Bone marrow (tissue), 2 donors: ENCODE data around the gene CLASP1.
"Not testable (repeated sequence)": the region's sequence is repeated elsewhere in the genome, so short reads cannot be mapped to it uniquely, and the experiment has no call there.

Source experiments
- DNase-seq, 2 donors: peaks; one replicate each; lab custom pipeline; 2025; lab: John Stamatoyannopoulos, UW

CLASP1 gene

DNA sequence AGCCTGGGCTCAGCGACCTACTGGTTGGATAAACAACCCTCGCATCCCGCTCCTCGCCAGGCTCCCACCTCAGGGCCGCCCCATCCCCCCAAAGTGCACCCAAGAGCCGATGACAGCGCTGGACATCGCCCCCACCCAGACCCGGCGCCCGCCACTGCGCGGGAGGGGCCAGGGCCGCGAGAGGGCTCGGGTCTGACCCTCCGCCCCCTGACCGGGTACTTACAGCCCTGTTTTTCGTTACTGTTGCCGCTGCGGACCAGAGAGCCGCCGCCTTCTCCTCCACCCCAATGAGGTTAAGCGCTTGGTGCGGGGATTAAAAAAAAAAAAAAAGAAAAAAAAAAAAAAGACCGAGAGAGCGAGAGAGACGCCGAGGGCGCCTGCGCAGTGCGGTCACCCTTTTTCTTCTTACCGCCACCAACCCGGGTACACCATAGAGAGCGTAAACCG lies at the start of gene CLASP1:
TSS of gene CLASP1 (minus strand) at position 314 of the 447 bp plus-strand sequence. CDS start 43,567 bp downstream, outside the sequence.
- peak in 1 of 2 donors; percentile 82 for DNase-seq

DNA sequence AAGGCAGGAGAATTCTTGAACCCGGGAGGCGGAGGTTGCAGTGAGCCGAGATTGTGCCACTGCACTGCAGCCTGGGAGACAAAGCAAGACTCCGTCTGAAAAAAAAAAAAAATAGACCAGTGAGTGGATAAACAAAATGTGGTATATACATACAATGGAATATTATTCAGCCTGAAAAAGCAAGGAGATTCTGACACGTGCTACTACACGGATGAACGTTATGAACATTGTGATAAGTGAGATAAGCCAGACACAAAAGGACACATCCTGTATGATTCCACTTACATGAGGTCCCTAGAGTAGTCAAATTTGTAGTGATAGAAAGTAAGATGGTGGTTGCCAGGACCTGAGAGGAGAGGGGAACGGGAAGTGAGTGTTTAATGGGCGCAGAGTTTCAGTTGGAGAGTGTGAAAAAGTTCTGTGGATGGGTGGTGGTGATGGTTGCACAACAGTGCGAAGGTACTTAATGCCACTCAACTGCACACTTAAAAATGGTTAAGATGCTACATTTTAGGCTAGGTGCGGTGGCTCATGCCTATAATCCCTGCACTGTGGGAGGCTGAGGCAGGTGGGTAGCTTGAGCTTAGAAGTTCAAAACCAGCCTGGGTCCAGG lies 49.2 kb upstream of the CLASP1 start:
- no peak for DNase-seq

DNA sequence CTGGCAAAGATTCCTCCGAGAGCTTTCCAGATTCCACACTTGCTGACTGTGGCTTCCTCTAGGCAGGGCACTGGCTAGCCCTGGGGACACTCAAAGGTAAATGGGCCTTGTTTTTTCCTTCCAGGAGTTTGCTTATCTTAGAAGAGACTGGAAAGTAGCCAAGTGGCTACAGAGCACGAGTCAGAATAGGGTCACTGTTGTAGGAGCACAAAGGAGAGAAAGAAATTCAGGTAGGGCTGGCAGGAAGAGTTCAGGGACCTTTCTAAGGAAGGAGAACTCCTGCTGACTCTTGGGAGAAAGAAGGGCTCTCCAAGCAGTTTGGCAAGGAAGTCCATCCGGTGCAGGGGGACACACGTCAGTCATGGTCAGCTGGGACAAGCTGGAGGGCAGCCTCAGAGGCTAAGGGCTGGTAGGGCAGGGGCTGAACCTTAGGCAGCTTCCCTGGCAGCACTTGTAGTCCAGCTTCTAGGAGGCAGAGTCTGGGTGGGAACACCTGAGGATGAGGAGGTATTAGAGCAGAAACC lies 47.9 kb upstream of the CLASP1 start:
- no peak for DNase-seq

DNA sequence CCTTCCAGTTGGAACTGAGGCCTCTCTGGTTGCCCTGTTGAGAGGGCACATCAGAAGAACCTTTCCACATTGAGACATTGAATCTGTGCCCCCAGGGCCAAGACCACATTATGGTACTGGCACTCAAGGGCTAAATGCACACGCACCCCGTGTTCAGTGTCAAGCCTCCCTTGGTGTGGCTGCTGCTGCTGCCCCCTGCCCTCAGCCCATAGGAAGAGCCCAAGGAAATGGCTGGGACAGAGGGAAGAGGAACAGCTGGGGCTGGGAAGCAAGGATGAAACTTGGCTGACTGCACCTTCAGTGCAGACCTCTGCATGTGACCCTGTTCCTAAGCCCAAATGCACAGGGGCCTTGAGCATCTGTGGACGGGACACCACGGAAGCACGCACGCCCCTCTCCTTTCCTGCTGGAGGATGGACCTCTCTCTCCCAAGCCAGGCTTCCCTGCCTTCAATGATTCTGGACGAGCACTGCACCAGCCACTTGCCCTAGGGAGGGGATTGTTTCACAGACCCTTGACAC lies 47.2 kb upstream of the CLASP1 start:
- DNase-seq: no peak

DNA sequence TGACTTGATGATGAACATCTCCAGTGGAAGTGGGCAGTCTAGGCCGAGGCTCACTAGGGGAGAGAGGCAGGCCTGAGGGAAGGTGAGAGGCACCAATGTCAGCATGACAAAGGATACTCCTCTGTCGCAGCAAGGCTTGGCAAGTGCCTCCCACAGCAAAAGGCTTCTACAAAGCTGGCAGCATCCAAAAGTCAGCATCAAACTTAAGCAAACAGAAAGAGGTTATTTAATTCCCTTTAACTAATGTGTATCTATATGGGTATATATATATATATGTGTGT lies 45.8 kb upstream of the CLASP1 start:
- DNase-seq: no peak

DNA sequence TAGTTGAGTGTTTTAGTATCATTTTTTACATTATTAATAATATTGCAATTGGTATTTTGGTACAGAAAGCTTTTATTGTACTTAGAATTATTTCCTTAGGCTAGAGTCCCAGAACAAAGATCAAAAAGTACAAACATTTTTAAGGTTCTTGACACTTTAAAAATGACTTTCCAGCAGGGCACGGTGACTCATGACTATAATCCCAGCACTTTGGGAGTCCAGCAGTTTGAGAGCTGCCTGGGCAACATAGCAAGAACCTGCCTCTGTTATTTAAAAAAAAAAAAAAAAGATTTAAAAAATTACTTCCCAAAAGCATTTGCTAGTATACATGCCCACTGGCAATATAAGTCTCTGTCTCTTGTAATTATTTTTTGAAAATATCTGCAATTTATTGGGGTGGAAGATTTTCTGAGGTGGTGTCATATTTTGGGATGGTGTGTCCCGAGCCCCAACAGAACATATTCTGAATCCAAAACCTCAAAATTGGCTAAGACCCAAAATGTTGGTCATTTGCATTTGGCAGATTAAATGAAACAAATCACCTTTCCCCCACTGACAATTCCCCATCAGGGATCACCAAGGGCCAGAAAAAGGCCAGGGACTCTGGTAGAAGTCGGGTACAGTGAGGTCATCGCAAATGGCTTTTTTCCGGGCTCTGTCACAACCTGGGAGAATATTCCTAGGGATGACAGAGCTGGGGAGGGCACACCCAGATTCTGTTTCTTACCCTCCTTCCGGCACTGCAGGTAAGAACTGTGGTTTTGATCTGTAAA lies 45.3 kb upstream of the CLASP1 start:
- no peak for DNase-seq

DNA sequence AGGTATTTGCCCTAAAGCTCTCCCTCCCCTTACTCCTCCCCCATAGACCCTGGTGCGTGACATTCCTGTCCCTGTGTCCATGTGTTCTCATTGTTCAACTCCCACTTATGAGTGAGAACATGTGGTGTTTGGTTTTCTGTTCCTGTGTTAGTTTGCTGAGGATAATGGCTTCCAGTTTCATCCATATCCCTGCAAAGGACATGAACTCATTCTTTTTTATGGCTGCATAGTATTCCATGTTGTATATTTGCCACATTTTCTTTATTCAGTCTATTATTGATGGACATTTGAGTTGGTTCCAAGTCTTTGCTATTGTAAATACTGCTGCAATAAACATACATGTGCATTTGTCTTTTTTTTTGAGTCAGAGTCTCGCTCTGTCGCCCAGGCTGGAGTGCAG lies 41.3 kb upstream of the CLASP1 start:
- DNase-seq: not testable (repeated sequence)

DNA sequence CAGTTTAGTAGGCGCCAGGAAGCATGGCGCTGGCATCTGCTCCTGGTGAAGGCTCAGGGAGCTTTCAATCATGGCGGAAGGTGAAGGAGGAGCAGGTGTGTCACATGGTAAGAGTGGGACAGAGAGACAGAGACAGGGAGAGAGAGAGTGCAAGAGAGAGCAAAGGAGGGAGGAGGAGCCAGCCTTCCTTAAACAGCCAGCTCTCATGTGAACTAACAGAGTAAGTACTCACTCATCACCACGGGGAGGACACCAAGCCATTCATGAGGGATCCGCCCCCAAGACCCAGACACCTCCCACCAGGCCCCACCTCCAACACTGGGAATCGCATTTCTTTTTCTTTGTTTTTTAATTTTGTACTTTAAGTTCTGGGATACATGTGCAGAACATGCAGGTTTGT lies 40.8 kb upstream of the CLASP1 start:
- DNase-seq: no peak

DNA sequence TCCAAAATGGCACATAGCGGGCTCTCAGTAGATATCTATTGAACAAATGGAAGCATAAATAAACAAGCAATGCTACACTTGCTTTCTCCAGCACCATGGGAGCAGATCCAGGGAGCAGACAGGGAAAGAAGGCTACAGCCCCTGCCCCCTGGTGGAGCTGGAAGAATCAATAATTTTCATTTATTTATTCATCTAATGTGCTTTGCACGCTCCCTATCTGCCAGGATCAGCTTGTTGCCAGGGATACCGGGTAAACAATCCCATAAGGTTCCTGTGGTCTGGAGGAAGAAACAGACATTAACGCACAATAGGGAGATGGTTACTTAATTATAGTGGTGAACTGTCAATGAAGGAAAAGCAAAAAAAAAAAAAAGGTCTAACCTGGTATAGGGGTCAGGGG lies 40.1 kb upstream of the CLASP1 start:
- DNase-seq: no peak

DNA sequence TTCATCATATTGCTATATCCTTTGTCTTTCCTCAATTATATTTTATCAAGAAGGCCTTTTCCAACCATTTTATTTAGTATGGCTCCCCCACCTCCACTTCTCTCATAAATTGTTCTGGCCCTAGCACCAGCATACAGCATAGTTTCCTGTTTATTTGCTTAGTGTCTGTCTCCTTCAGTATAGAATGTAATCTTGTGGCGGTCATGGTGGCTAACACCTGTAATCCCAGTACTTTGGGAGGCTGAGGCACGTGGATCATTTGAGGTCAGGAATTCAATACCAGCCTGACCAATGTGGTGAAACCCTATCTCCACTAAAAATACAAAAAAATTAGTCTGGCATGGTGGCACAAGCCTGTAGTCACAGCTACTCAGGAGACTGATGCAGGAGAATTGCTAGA lies 39.6 kb upstream of the CLASP1 start:
- DNase-seq: no peak

DNA sequence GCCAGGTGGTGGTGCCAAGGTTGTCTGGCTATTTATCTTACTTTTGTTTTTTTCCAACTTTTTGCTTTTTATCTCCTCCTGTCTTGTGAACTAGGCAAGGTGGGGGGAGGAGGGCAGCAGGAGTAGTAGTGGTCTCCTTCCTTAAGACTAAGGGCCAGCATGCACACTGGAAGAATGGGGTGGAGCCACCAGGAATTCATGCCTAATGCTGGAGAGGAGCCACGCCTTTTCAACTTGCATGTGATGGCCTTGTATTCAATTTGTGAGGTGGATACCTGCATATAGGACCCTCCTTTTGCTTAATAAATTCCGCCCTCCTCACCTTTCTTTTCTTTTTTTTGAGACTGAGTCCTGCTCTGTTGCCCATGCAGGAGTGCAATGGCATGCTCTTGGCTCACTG lies 37.6 kb upstream of the CLASP1 start:
- no peak for DNase-seq

DNA sequence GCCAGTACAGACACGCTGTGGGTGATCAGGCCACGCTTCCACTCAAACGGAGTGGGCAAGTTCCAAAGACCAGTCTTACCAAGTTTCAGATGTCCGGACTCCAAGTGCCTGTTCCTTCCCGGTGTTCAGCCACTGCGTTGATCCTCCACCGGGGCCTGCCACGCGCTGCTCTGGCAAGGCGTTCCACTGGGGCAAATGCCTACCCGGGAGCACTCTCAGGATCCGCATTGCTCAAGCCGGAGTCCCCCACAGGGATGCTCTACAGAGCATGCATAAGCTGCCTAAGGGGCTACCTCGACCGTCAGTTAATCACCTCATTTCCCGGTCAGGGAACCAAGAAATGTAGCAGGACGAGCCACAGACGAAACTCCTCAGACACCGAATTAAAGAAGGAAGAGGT lies 37.0 kb upstream of the CLASP1 start:
- no peak for DNase-seq

DNA sequence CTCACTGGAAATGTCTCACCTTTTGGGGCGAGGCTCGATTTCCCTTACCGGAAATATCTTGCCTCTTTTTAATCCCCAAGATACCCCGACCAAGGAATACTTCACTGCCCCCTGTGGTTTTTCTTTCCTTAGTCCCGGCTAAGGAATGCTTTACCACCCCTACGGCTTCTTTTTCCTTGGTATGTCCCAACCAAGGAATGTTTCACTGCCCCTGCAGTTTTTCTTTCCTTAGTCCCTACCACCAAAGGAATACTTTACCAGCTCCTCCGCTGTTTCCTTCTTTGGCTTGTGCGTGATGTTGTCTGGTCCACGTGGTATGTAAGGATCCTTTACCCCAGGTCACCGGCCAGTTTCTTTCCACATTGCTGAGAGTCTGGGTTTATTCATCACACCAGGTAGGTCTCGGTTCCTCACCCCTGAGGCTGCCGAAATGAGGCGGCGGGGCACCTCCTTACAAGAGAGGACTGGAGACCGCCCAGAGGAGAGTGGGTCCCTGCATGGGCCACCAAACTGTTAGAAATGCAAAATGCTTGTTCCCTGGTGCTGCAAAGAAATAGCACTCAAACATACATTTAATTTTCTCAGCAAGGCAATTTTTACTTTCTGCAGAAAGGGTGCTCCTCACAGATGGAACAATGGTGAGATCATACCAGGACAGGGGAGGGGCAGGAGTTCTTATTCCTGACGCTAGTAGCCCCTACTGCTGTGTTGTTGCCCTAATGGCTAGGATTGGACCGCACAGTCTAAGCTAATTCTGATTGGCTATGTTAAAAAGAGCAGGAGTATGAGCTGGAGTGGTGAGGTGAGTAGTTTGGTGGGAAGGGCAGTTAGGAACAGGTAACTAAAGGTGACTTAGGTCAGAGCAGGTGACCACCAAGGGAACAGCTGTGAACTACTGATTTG lies 33.4 kb upstream of the CLASP1 start:
- DNase-seq: no peak

DNA sequence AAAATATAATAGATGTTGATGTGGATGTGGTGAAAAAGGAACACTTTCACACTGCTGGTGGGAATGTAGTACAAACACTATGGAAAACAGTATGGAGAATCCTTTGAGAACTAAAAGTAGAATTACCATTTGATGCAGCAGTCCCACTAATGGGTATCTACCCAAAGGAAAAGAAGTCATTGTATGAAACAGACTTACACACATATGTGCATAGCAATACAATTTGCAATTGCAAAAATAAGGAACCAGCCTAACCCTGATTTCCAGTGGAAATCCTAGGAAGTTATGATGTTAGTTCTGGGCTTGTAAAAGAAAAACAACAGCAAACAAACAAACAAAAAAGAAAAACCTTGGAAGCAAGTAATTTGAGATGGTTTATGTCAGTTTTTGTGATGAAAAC lies 28.6 kb upstream of the CLASP1 start:
- no peak for DNase-seq

DNA sequence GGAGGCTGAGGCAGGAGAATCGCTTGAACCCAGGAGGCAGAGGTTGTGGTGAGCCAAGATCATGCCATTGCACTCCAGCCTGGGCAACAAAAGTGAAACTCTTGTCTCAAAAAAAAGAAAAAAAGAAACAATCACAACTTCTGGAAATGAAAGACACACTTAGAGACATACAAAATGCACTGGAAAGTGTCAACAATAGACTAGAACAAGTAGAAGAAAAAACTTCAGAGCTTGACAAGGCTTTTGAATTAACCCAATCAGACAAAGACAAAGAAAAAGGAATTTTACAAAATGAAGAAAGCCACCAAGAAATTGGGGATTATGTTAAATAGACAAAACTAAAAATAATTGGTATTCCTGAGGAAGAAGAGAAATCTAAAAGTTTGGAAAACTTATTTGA lies 22.4 kb upstream of the CLASP1 start:
- not testable (repeated sequence) for DNase-seq

DNA sequence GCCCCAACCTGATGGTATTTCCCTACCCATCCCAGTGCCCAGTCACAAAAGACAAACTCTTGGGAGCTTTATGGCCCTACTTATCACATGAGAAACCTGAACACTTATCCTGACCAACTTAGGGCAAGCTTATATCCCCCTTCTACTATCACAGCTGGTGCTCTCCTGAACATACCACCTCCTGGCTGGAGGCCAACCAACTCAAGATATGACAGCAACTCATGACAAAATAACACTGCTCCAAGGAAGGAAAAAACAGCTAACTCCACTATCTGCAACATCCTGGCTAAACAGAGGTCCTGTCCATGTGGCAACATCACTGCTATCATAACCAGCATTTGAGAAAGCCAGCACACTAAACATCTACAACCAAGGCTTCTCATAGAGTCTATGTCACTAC lies 20.9 kb upstream of the CLASP1 start:
- DNase-seq: no peak

DNA sequence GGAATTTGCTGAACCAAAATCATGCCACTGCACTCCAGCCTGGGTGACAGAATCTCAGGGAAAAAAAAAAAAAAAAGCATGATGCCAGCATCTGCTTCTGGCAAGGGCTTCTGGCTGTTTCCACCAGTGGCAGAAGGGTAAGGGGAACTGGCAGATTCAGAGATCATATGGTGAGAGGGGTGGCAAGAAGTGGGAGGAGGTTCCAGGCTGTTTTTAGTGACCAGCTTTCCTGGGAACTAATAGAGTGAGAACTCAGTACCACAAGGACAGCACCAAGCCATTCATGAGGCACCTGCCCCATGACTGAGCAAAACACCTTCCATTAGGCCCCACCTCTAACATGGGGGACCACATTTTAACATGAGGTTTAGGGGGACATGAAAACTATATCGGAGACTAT lies 18.4 kb upstream of the CLASP1 start:
- no peak for DNase-seq

DNA sequence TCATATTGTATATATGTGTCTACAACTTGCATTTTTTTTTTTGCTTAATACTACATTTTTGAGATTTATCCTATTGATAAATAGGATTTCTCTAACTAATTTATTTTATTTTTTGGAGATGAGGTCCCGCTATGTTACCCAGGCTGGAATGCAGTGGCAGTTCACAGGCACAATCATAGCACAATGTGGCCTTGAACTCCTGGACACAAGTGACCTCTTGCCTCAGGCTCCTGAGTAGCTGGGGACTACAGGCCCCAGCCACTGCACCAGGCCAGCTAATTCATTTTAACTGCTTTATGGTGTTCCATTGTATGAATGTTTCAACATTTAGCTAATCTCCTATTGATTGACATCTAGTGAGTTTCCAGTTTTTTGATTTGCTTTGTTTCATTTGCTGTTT lies 16.8 kb upstream of the CLASP1 start:
- no peak for DNase-seq

DNA sequence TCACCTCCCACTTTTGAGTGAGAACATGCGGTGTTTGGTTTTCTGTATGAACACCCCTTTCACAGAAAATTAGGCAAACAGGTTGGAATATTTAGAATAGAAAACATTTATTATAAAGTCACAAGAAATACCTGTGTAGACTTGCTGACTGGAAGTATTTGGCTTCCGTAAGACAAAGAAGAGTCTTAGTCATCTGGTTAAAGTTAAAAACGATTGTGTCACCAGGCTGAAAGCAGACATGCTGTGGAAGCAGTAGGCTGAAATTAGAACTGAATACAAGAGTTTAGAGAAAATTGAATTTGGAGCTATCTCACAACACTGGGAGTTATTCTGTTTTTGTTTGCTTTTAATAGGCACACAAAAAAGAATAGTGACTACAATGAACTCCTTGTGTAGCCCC lies 16.2 kb upstream of the CLASP1 start:
- DNase-seq: no peak

DNA sequence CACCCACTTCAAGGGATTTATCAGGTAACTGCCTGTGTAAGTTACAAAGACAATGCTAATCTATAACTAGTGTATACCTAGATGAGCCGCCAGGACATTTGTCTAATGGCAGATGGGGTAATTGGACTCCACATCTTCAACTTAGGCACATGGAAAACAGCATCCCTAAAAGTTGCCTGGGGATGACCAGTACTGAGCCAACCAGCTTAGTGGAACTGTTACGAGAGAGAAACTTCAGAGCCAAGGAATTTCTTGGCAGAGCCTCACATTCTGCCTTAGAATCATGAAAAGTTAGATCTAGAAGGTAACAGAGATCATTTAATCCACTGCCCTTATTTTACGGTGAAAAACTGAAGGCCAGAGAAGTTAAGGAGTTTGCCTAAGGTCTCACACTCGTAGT lies 15.5 kb upstream of the CLASP1 start:
- DNase-seq: no peak

DNA sequence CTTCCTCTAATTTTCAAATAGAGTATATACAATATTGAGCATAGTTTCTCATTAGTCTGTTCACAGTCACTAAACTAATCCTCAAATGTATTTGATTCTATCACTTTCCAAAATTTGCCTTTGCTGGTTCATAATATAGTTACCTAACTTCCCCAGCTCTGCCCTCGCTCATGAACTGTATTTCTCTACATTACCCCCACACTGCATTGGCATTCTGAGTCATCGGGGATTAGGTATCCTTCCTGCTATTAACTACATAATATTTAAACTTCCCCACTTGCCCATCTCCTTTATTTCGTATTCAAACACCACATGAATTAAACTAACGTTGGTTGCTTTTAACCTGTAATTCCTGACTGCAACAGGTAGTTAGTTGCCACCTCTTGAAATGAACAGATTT lies 14.8 kb upstream of the CLASP1 start:
- DNase-seq: no peak

DNA sequence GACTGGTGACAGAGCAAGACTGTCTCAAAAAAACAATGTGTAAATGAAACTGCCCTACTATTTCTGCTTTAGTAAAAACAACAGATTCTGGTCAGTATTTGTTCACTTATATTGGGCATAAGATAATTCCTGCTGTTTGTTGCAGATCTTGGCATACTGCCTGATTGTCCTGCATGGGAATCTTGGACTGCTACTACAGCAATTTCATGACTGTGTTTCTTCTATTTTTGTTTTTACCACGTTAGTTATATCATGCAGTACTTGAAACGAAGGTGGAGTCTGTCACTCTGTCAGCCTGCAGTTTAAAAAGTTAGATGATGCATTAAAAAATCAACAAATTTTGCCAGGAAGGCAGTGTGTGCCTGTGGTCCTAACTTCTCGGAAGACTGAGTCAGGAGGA lies 14.2 kb upstream of the CLASP1 start:
- no peak for DNase-seq

DNA sequence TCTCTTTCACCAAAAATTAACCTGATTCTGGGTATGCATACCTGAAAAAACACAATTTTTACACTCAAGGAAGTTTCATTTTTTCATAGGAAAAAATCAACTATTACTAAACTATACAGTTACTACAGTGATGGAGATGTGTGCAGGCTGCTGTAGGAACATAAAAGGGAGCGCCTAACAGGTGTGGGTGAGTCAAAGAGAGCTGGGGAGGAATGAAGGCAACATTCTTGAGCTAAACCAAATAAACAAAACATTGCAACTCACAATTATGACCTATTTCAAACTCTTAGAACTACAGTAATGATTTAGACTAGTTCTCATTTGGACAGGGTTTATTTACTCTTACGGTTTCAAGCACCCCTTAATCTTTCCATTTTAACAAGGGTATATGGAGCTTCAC lies 13.4 kb upstream of the CLASP1 start:
- DNase-seq: no peak
